GM18870 (cell line): ENCODE results near the gene MAGI2.
"Not testable (repeated sequence)": the region's sequence is repeated elsewhere in the genome, so short reads cannot be mapped to it uniquely, and the experiment has no call there.

Experiments used
- ATAC-seq: cut with Tn5 transposase; IDR thresholded peaks from one replicate; pipeline ENCODE4 v1.9.1; 2021; ENCODE audit warnings: moderate library complexity; ENCODE audit not compliant: unreplicated experiment

MAGI2 gene

DNA sequence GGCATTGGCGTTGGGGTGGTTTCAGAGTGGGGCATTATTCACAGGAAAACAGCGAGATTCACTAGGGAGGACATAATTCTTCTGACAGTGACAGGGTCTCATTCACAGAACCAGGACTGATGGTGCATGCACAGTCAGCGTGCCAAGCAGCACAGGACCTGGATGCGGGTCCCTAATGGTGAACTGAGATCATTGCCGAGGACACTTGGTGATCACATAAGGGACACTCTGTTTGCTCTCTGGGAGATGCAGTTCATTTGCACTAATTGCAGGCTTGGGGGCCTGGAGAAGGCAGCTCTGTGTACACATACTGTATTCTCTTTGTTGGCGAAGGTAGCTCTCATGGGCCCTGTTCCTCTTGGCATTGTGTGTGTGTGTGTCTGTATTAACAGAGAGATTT, 938.8 kb downstream of the MAGI2 start:
- ATAC-seq: no peak

GRCh38 chr7:78510580-78511188, 942.8 kb downstream of the MAGI2 start:
- peak; percentile 58 for ATAC-seq

- ATAC-seq: not testable (repeated sequence)
Measured at GRCh38 chr7:78503301-78503700, 950.2 kb downstream of the MAGI2 start.

DNA sequence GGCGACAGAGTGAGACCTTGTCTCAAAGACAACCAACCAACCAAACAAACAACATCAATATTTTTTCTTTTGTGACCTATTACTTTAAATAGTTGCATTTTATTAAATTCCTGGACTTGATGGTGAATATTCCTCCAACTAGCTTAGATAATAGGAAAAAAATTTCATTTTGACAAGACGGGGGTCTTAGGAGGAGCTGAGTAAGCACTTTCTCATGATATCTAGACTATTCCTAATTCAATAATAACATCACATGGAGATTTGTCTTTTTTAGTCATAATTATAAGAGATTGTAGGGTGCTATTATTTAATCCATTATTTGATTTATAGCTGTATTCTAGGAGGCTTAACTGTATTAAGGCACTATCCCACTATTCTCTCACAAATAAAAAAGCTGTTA, 952.4 kb downstream of the MAGI2 start:
- ATAC-seq: no peak

DNA sequence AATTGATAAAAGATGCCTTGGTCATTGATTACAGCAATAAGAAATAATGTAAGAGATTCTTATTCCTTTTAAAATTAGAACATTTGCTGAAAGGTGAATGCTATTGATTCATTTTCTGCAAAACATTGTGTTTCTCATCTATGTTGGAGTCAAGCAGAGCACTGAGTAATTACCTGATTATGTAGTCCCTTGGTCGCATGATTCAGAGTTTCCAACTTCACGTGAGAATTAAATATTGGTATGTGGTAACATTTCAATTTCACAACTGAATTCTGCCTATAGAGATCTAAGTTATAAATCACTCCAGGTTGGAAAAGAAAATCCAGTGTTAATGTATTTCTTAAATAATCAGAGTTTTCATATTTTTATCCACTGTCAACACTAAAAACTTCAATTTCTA, 953.5 kb downstream of the MAGI2 start:
- ATAC-seq: no peak

DNA sequence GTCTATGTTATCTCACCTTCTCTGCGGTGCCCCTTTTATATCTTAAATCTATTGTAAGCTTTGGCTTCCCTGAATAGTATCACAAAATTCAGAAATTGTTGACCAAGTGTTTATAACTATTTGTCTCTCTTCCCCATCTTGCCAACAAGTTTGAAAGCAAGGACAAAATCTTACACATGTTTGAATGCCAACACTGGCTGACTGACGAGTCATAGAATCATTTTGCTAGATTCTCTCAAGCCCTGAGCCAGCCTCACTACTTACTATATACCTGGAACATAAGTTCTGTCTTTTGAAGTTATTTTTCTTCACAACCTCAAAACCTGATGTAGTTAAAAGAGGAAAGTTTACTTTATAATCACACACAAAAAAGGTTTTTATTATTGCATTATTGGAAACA, 954.2 kb downstream of the MAGI2 start:
- ATAC-seq: no peak

- ATAC-seq: no peak
Measured at GRCh38 chr7:78497728-78498427, 955.6 kb downstream of the MAGI2 start.

DNA sequence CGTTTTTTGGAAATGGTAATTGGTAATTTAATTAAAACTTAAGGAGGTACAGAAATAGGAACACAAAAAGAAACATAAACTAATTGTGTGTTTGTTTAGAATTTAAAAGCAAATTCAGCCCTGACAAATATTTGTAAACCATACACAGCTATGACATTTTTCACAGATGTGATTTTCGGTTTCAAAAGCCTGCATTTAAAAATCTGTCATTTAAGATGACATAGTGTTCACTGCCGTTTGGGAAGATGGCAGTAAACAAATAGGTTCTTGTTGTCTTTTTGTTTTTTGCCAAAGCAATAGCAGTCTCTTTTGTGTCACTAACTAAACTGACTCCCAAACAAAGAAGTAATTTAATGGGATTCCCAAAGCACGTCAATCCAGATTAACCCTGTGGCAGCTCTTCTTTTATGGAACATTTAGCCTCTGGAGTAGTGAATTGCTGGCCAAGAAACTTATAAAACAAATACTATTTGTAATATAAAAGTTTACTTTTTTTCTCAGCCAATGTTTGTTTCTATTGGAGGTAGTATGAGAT, 957.3 kb downstream of the MAGI2 start:
- ATAC-seq: no peak

DNA sequence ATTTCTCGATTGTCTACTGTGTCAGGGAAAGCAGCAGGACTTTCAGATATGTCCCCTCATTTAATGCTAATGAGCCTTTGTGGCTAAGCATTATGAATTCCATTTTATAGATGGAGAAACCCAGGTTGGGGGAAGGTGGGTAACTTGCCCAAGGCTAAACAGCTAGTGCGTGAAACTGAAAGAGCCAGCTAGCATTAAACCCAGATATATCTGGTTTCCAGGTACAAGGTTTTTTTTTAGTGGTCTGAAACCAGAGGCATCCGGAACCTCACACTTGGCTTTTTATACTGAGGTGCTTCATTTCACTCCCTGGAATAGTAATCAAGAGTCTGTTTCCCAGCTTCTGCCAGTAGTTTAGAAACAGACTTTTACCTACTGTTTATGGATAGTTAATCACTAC, 960.1 kb downstream of the MAGI2 start:
- ATAC-seq: no peak

DNA sequence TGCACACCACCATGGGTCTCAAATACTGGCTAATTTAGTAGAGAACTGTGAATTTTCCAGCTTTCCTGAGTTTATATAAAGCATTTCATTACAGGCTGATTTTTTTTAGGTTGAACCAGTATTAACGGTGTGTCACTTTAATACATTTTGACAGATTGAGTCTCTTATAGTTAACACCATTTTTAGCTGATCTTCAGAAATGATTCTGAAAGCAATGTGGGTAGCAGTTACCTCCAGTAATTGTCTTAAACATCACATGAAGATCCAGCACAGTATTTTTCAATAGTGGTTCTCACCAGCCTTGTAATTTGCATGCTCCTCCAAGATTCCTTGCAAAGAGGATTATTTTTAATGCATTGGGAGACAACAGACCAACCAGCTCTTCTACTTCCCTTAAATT, 961.3 kb downstream of the MAGI2 start:
- no peak for ATAC-seq

DNA sequence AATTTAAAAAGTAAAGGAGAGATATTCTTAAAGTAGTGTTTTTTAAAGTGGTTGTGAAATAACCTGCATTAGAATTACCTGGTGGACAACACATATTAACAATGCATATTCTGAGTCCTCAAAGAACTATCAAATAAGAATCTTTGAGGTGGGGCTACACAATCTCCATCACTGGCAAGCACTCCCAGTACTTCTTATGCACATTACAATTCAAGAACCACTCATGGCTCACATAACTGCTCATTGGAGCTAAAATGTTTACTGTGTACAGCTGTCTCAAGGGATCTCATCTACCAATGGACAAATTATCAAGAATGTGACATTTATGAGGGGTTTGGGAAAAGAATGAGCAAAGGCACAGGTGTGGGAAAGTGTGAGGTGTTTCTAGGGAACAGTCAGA, 962.9 kb downstream of the MAGI2 start:
- ATAC-seq: no peak

DNA sequence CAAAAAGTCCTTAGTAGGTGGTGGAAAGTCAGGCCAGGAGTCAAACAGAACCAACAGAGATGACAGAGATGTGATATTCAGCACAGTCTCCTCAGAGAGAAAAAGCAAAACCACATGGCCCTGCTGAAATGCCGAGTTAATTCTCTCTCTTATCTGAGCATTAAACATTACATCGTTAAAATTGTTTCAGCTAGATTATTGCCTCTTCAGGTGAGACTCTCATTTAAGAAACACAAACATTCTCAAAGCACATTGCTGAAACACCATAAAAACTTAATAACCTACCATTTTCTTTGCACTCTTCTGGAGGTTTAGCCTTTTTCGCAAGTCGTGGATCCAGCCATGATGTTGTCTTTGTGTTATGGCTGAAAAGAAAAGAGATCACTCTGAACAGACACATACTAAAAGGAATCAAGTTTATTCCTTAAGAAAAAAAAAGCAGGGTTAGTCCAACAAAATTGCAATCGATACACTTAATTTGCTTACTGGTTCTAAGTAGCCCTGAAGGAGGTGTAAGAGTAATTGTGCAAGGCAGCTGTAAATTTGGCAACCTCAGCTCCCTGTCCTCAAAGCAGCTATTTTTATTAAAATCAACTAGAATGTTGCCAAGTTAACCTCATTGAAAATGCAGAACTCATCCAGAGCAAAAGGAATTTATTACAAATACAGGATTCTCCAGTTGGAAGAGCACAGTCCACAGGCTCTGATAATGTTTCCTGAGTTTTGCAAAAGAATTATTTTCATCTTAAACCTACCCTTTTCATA, 963.8 kb downstream of the MAGI2 start:
- no peak for ATAC-seq

DNA sequence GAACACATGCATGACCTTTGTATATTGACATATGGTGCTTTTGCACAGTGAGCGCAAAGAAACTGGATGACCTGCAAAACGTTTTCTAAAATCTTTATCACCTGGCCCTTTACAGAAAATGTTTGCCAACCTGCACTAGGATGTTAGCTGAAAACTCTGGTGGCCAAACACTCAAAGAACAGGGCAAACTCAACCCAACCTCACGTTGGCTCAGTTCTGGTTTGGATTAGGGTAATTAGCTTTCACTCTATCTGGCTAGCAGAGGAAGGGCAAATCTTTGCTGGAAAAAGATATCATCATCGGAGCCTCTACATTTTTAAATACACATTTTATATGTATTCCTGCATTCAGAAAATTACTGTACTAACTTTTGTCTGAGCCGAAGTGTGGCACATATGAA, 966.0 kb downstream of the MAGI2 start:
- no peak for ATAC-seq

DNA sequence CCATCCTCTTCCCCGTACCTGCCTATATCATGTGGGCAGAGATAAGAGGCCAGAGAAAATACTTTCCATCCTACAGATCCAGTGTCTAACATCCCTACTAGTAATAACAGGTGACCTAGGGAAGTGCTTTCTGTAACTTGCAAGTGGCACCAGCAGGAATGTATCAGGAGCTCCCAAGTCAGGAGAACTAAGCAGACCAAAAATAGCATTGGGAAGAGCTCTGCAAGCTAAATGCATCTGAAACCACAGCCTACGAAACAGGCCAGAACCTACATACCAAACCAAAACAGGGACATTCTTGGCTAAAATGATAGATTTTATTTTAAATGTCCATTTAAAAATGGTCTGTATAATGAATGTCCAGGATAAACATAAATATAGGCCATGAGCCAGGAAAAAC, 974.1 kb downstream of the MAGI2 start:
- no peak for ATAC-seq

DNA sequence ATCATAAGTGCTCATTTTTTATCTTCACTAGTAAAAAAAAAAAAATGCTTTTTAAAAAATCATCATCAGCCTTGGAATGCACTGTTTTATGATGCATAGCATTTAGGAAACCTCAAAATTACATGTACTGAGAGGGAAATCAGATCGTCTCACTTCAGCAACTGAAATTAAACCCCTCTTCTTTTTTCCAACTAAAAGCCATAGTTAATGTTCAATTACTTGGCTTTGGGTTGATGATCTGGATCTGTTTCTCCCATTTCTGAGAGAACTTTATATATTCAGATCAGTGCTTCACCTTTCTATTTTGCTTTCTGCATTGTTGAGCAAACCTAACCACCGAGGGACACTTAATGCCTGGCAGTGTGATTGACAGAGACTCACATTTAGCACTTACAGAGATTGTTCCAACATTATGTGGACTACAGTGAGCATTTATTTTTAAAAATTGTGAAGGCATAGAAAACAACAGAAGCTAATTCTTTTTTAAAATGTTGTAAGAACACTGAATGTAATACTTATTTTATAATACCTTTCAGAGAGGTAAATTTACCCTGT, 976.5 kb downstream of the MAGI2 start:
- ATAC-seq: no peak

- no peak for ATAC-seq
Measured at GRCh38 chr7:78473571-78474301, 979.7 kb downstream of the MAGI2 start.

DNA sequence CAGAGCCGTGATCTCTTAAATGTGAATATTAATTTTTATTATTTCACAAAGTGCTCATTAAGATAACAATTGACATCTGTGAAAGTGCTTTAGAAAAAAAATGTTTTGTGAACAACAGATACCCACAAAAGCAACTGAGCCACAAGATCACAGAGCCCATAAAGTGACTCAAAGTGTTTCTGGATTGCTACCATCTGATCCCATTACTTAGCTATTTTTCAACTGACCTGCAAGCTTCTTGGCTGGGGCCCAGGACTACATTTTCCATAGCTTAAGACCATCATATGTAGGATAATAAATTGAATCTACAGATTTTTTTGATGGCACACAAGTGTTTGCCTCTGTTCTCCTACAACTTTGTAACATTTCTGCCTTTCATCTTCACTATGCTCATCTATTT, 980.4 kb downstream of the MAGI2 start:
- no peak for ATAC-seq

GRCh38 chr7:78472519-78472918, 980.9 kb downstream of the MAGI2 start:
- ATAC-seq: no peak

DNA sequence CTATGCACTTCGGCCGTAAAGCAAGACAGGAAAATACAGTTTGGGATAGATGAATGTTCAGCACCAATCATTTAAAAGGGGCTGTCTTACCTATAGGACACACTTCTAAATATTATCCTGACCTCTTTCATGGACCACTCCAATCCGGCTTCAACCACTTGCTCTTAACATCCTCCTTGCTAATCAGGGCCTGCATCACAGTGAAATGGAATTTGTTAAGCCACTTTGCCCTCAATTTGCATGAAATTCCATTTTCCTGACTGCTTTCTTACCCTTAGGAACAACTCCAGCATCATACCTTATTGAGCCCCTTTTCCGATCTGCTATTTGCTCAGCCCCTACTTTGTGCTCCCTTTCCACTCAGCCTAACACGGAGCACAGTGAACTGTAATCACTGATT, 987.6 kb downstream of the MAGI2 start:
- ATAC-seq: no peak

DNA sequence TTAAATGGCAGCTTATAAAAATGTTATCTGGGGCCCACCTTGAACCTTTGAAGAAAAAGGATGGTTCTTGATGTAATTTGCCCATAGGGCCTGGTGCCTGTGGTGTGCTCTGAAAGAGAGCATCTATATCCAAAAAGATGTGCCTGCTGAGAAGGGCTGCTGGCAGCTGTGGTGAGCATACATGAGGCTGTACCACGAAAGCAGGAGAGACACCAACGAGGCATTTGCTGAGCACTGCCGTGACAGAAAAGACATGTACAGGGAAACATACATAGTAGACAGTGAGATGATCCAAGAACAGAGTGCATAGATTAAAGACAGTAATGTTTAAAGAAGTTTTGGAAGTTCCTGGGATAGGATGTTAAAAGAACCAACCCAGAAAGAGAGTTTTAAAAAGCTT, 990.4 kb downstream of the MAGI2 start:
- no peak for ATAC-seq

DNA sequence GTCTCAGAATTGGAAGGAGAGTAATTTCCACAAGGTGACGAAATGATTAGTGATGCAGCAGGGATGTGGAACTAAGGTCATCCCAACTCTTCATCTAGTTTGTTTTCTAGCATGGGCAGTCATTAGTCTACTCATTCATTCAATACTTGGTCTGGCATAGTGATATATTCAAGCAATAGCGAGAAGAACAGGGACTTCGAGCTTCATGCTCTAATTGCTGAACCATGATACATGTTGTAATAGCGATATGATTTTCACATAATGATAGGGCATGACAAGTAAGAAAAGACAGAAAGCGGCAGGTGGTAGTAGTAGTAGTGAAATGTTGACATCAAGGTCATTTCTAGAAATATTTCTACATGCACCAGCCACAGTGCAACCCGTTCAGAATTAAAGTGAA, 1002.8 kb downstream of the MAGI2 start:
- ATAC-seq: no peak
